ENCODE measurements around the gene CIRBP. TPM values are rescaled to one million over a fixed set of nuclear protein-coding genes. Genes with fewer than 3 reads are reported as not detected.

CIRBP gene
- total RNA-seq, 1 experiment from 2014 or later: 141 TPM

DNA sequence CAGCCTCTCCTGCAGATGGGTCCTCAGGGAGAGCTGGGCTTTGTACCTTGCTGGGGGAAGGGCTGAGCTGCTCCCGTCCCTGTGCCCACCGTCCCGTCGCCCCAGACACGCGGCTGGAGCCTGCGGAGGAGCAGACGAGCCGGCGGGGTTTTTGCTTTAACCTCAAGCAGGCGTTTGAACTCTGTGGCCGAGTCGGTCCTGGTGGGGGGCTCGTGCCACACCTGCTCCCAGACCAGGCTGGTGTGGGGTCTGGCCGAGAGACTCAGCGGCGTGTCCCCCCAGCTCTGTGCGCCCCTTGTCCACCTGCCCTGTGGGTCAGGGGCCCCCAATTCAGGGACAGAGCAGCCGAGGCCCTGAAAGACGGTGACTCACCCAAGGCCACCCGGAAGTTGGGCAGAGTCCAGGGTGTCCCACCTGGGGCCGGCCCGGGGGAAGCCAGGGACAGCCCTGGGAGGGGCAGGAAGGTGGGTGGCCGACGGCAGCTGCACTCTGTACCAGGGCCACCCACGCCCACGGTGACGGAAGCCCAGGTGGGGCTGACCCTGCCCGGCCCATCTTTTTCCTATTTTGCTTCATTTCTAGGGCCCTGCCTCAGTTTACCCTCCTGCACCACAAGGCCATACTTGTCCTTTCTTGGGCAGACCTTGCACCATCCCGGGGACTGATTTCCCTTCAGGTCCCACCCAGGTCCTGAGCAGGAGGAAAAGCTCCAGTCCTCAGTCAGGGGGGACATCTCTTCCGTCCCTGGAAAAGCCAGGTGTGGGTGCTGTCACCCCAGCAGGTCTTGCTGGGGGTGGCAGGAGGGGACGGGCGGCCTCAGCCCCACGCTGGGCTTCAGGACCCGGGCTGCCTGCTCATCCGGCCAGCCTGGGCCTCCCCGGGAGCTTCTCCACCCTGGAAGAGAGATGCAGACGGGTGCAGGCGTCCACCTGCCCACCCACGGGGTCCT, 21.8 kb downstream of the CIRBP start:
- Histone ChIP-seq H3K9me3 (ENCODE audit: low read length) (no peaks in the 10 kb centered on the region), H3K36me3 (ENCODE audit: insufficient read depth, low read length) (no peaks in the 10 kb centered on the region), H3K4me3 (ENCODE audit: low read length) (no peak overlapping the region), H3K4me2 (ENCODE audit: low read depth, low read length, poor library complexity, severe bottlenecking) (no peak overlapping the region), H3K4me1 (ENCODE audit: low read length) (peaks cover 28% of the 10 kb centered on the region), H3K9me2 (replicated peaks; ENCODE audit: insufficient read depth, low read length) (no peaks in the 10 kb centered on the region), H4K20me1 (ENCODE audit: insufficient read depth, low read depth, low read length) (peaks cover 8% of the 10 kb centered on the region; the same call in 1 of the 2 replicates), H3K27ac (ENCODE audit: low read length) (no peak overlapping the region), H3K27me3 (ENCODE audit: low read length) (no peaks in the 10 kb centered on the region), H3K9ac (ENCODE audit: low read length) (no peak overlapping the region), H3K79me2 (ENCODE audit: low read length) (no peaks in the 10 kb centered on the region), H2AFZ (ENCODE audit: low read length) (no peak overlapping the region)
- no peak for DNase-seq

DNA sequence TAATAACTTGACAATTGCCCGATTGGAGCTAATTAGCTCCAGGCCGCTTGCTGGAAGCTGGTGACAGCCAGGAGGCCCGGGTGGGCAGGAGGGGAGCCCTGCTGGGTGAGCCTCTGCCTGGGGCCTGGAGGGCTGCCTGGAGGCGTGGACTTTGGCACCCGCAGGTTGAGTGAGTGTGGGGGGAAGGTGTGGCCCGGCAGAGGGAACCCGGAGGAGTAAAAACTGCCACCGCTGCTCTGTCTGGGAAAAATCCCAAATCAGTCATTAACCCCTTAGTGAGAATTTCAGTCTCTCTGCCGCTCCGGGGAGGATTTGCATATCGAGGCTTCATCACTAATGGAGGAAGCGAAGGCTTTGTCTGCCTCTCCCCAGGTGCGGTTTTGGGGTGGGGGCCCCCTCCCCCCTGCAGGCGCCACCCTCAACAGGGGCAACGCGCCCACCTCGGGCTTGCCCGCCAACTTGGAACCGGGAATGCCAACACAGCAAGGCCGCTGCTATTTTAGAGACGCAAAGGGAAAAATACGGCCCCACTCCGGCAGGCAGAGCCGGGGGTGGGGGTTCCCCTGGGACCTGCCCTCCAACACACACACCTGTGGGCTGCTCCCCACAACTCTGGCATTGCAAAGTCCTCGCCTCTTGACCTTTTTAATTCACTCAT, 22.8 kb downstream of the CIRBP start:
- peak; percentile 63 for DNase-seq
- Histone ChIP-seq H3K9ac (ENCODE audit: low read length) (no peak overlapping the region), H3K79me2 (ENCODE audit: low read length) (no peaks in the 10 kb centered on the region), H3K9me3 (ENCODE audit: low read length) (no peaks in the 10 kb centered on the region), H3K9me2 (replicated peaks; ENCODE audit: insufficient read depth, low read length) (no peaks in the 10 kb centered on the region), H2AFZ (ENCODE audit: low read length) (no peak overlapping the region), H3K27ac (ENCODE audit: low read length) (no peak overlapping the region), H3K4me3 (ENCODE audit: low read length) (peak overlapping the region; percentile 36; the same call in 1 of the 2 replicates), H3K36me3 (ENCODE audit: insufficient read depth, low read length) (no peaks in the 10 kb centered on the region), H3K4me2 (ENCODE audit: low read depth, low read length, poor library complexity, severe bottlenecking) (peak overlapping the region; percentile 69), H3K4me1 (ENCODE audit: low read length) (peaks cover 24% of the 10 kb centered on the region), H4K20me1 (ENCODE audit: insufficient read depth, low read depth, low read length) (peaks cover 8% of the 10 kb centered on the region; the same call in 1 of the 2 replicates), H3K27me3 (ENCODE audit: low read length) (no peaks in the 10 kb centered on the region)

DNA sequence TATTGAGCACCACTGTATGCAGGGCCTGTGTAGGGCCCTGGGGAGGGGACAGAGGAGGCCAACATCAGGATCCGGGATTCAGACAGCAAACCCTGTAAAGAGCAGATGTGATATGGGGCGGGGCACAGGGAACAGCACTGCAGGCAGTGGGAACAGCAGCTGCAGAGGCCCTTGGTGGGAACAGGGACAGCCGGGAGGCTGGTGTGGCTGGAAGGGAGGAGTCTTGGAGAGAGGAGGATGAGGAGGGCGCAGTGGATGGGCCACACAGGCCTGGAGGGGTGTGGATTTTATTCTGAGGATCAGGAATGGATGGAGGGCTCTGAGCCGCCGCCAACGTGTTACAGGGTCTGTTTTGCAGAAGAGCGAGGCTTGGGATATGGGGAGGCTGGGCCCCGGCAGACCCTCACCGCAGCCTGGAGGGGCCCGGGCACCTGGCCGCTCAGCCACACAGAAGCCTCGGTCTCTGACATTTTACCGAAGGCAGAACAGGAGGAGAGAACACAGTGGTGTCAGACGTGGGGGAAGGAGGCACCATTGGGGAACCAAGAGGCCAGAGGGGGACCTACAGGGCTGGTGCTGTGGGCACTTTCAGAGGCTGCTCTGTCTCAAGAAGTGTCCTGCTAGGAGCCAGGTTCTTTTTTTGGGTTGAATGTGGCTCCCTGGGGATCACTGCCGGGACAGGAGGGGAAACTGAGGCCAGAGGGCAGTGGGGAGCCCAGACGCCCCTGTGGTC, 23.5 kb downstream of the CIRBP start:
- no peaks in the 10 kb centered on the region for H3K79me2 ChIP-seq (ENCODE audit: low read length)
- H2AFZ ChIP-seq (ENCODE audit: low read length): no peak overlapping the region
- peak overlapping the region; percentile 36; the same call in 1 of the 2 replicates for H3K4me3 ChIP-seq (ENCODE audit: low read length)
- H3K27ac ChIP-seq (ENCODE audit: low read length): no peak overlapping the region
- peaks cover 24% of the 10 kb centered on the region for H3K4me1 ChIP-seq (ENCODE audit: low read length)
- no peak overlapping the region for H3K9ac ChIP-seq (ENCODE audit: low read length)
- peaks cover 8% of the 10 kb centered on the region; the same call in 1 of the 2 replicates for H4K20me1 ChIP-seq (ENCODE audit: insufficient read depth, low read depth, low read length)
- H3K27me3 ChIP-seq (ENCODE audit: low read length): no peaks in the 10 kb centered on the region
- peak overlapping the region; percentile 69 for H3K4me2 ChIP-seq (ENCODE audit: low read depth, low read length, poor library complexity, severe bottlenecking)
- H3K9me2 ChIP-seq (replicated peaks; ENCODE audit: insufficient read depth, low read length): no peaks in the 10 kb centered on the region
- DNase-seq: no peak
- H3K36me3 ChIP-seq (ENCODE audit: insufficient read depth, low read length): no peaks in the 10 kb centered on the region
- no peaks in the 10 kb centered on the region for H3K9me3 ChIP-seq (ENCODE audit: low read length)

- Histone ChIP-seq H3K9me3 (ENCODE audit: low read length) (no peaks in the 10 kb centered on the region), H2AFZ (ENCODE audit: low read length) (no peak overlapping the region), H4K20me1 (ENCODE audit: insufficient read depth, low read depth, low read length) (peaks cover 8% of the 10 kb centered on the region; the same call in 1 of the 2 replicates), H3K79me2 (ENCODE audit: low read length) (no peaks in the 10 kb centered on the region), H3K4me1 (ENCODE audit: low read length) (peaks cover 24% of the 10 kb centered on the region), H3K4me3 (ENCODE audit: low read length) (no peak overlapping the region), H3K4me2 (ENCODE audit: low read depth, low read length, poor library complexity, severe bottlenecking) (no peak overlapping the region), H3K9ac (ENCODE audit: low read length) (no peak overlapping the region), H3K27me3 (ENCODE audit: low read length) (no peaks in the 10 kb centered on the region), H3K9me2 (replicated peaks; ENCODE audit: insufficient read depth, low read length) (no peaks in the 10 kb centered on the region), H3K36me3 (ENCODE audit: insufficient read depth, low read length) (no peaks in the 10 kb centered on the region), H3K27ac (ENCODE audit: low read length) (no peak overlapping the region)
- no peak for DNase-seq
Observed at GRCh38 chr19:1293782-1294604, 24.9 kb downstream of the CIRBP start.

DNA sequence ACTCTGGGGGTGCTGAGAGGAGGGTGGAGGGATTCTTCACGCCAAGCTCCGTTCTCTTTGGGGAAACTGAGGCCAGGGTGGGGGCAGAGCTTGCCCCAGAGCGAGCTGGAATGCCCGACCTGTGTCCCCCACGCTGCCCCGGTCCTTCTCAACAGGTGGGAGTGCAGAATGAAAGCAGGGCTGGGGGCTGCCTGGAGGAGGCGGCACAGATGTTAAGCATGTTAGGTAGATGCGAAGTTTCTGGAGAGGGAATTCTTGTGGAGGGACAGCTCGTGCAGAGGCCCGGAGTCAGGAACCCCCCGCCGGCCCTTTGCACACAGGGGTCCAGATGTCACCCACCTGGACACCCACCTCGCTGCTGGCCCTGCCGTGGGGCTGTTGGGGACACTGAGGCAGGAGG, 25.6 kb downstream of the CIRBP start:
- H3K9me2 ChIP-seq (replicated peaks; ENCODE audit: insufficient read depth, low read length): no peaks in the 10 kb centered on the region
- H3K27ac ChIP-seq (ENCODE audit: low read length): no peak overlapping the region
- no peaks in the 10 kb centered on the region for H3K27me3 ChIP-seq (ENCODE audit: low read length)
- DNase-seq: no peak
- H3K79me2 ChIP-seq (ENCODE audit: low read length): no peaks in the 10 kb centered on the region
- H3K9ac ChIP-seq (ENCODE audit: low read length): no peak overlapping the region
- H3K4me1 ChIP-seq (ENCODE audit: low read length): peaks cover 21% of the 10 kb centered on the region
- no peaks in the 10 kb centered on the region for H3K9me3 ChIP-seq (ENCODE audit: low read length)
- no peaks in the 10 kb centered on the region for H3K36me3 ChIP-seq (ENCODE audit: insufficient read depth, low read length)
- no peak overlapping the region for H3K4me2 ChIP-seq (ENCODE audit: low read depth, low read length, poor library complexity, severe bottlenecking)
- peaks cover 8% of the 10 kb centered on the region; the same call in 1 of the 2 replicates for H4K20me1 ChIP-seq (ENCODE audit: insufficient read depth, low read depth, low read length)
- no peak overlapping the region for H2AFZ ChIP-seq (ENCODE audit: low read length)
- H3K4me3 ChIP-seq (ENCODE audit: low read length): no peak overlapping the region

DNA sequence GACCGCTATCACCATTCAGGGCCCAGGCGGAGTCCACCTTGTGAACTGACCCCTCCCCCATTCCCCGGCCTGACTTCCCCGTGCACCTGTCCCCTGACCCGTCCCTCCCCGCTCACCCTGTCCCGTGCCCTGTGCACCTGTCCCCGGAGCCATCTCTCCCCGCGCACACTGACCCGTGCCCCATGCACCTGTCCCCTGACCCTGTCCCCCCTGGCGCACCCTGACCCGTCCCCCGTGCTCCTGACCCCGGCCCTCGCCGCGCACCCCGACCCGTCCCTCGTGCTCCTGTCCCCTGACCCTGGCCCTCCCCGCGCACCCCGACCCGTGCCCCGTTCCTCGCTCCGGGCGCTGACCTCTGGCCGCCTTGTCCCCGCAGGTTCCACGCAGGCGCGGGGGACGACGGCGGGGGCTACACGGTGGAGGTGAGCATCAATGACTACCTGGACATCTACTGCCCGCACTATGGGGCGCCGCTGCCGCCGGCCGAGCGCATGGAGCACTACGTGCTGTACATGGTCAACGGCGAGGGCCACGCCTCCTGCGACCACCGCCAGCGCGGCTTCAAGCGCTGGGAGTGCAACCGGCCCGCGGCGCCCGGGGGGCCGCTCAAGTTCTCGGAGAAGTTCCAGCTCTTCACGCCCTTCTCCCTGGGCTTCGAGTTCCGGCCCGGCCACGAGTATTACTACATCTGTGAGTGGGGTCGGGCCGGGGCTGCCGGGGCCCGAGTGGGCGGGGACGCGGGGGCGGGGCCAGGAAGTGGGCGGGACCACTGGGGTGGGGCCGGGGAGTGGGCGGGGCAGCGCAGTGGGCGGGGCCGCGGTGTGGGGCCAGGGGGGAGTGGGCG, 26.3 kb downstream of the CIRBP start:
- H3K79me2 ChIP-seq (ENCODE audit: low read length): no peaks in the 10 kb centered on the region
- no peaks in the 10 kb centered on the region for H3K9me3 ChIP-seq (ENCODE audit: low read length)
- peaks cover 8% of the 10 kb centered on the region; the same call in 1 of the 2 replicates for H4K20me1 ChIP-seq (ENCODE audit: insufficient read depth, low read depth, low read length)
- no peak overlapping the region for H3K9ac ChIP-seq (ENCODE audit: low read length)
- no peak overlapping the region for H3K4me2 ChIP-seq (ENCODE audit: low read depth, low read length, poor library complexity, severe bottlenecking)
- no peak overlapping the region for H2AFZ ChIP-seq (ENCODE audit: low read length)
- no peak overlapping the region for H3K27ac ChIP-seq (ENCODE audit: low read length)
- peak; percentile 65 for DNase-seq
- H3K36me3 ChIP-seq (ENCODE audit: insufficient read depth, low read length): no peaks in the 10 kb centered on the region
- no peaks in the 10 kb centered on the region for H3K27me3 ChIP-seq (ENCODE audit: low read length)
- H3K4me3 ChIP-seq (ENCODE audit: low read length): no peak overlapping the region
- no peaks in the 10 kb centered on the region for H3K9me2 ChIP-seq (replicated peaks; ENCODE audit: insufficient read depth, low read length)
- peaks cover 19% of the 10 kb centered on the region for H3K4me1 ChIP-seq (ENCODE audit: low read length)

DNA sequence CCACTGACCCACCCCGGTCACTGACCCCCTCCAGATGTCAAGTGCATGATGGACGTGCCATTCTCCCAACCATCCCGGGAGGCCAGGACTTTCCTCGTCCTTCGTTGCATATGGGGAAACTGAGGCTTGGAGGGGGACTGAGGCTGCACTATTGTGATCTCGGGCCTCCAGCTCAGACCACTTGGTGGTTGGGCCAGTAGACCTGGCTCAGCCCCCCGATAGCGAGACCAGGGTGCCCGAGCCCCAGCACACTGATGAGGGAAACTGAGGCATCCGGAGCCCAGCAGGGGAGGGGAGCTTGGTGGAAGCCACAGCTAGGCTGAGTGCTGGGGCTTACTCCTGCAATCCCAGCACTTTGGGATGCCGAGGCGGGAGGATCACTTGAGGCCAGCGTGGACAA, 26.9 kb downstream of the CIRBP start:
- Histone ChIP-seq H2AFZ (ENCODE audit: low read length) (no peak overlapping the region), H3K9me2 (replicated peaks; ENCODE audit: insufficient read depth, low read length) (no peaks in the 10 kb centered on the region), H3K4me2 (ENCODE audit: low read depth, low read length, poor library complexity, severe bottlenecking) (no peak overlapping the region), H3K27me3 (ENCODE audit: low read length) (no peaks in the 10 kb centered on the region), H3K79me2 (ENCODE audit: low read length) (no peaks in the 10 kb centered on the region), H3K9ac (ENCODE audit: low read length) (no peak overlapping the region), H4K20me1 (ENCODE audit: insufficient read depth, low read depth, low read length) (peaks cover 8% of the 10 kb centered on the region; the same call in 1 of the 2 replicates), H3K36me3 (ENCODE audit: insufficient read depth, low read length) (no peaks in the 10 kb centered on the region), H3K9me3 (ENCODE audit: low read length) (no peaks in the 10 kb centered on the region), H3K4me1 (ENCODE audit: low read length) (peaks cover 19% of the 10 kb centered on the region), H3K4me3 (ENCODE audit: low read length) (no peak overlapping the region), H3K27ac (ENCODE audit: low read length) (no peak overlapping the region)
- no peak for DNase-seq

Data from Karpas-422 (cell line).